ENCODE measurements around the gene NUAK2. TPM values are rescaled to one million over a fixed set of nuclear protein-coding genes. Genes with fewer than 3 reads are reported as not detected.

The NUAK2 gene
- total and polyA plus RNA-seq, 2 of the 8 experiments (the other 6 are each of a cell fraction or from before 2014, with no cell fraction given): 9.4 to 12.9 TPM

- Histone ChIP-seq H3K9me3 (ENCODE audit: insufficient read depth in 2 of 2, low read depth in 1 of 2, low read length in 1 of 2) (no peaks in the 10 kb centered on the region), H2BK12ac (ENCODE audit: low read depth, low read length) (no peak overlapping the region)
- TF ChIP-seq CBX8 (IDR thresholded peaks at IDR 0.05; ENCODE audit: borderline replicate concordance, low read depth, low read length) (no peak), CHD2 (IDR thresholded peaks at IDR 0.05; ENCODE audit: low read length) (no peak), GABPA (IDR thresholded peaks at IDR 0.05; ENCODE audit: borderline replicate concordance, insufficient read depth, low read length) (no peak), TCF12 (IDR thresholded peaks at IDR 0.05; ENCODE audit: low read depth, low read length) (no peak), FOSL1 (IDR thresholded peaks at IDR 0.05; ENCODE audit: insufficient read depth, low read depth, low read length) (no peak), MAFK (IDR thresholded peaks at IDR 0.05; ENCODE audit: low read depth, low read length) (no peak), POU5F1 (IDR thresholded peaks at IDR 0.05; ENCODE audit: low read depth, low read length) (no peak), TAF7 (optimal IDR thresholded peaks at IDR 0.05; ENCODE audit: borderline replicate concordance, low read depth, low read length) (no peak), SP2 (IDR thresholded peaks at IDR 0.05; ENCODE audit: low read length) (no peak)
- TF ChIP-seq, protein P1, sequence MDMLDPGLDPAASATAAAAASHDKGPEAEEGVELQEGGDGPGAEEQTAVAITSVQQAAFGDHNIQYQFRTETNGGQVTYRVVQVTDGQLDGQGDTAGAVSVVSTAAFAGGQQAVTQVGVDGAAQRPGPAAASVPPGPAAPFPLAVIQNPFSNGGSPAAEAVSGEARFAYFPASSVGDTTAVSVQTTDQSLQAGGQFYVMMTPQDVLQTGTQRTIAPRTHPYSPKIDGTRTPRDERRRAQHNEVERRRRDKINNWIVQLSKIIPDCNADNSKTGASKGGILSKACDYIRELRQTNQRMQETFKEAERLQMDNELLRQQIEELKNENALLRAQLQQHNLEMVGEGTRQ (IDR thresholded peaks at IDR 0.05; ENCODE audit: low read length): no peak
Observed at GRCh38 chr1:205306929-205307566, 14.5 kb downstream of the NUAK2 start.

More at GRCh38 chr1:205306929-205307566, 14.5 kb downstream of the NUAK2 start:
- H2AFZ ChIP-seq (ENCODE audit: low read length): no peak overlapping the region
- H3K79me2 ChIP-seq (ENCODE audit: control insufficient read depth in 1 of 2, insufficient read depth in 2 of 2, low read length in 2 of 2): peaks cover 11 to 36% of the 10 kb centered on the region in 2 experiments
- H2BK120ac ChIP-seq (replicated peaks; ENCODE audit: low read depth, low read length): no peak overlapping the region
- H4K91ac ChIP-seq (replicated peaks; ENCODE audit: insufficient read length, low read length): no peak overlapping the region
- peaks cover 5 to 9% of the 10 kb centered on the region in 2 experiments for H4K20me1 ChIP-seq (replicated peaks in 1 of 2; ENCODE audit: control insufficient read depth in 1 of 2, insufficient read depth in 2 of 2, low read length in 2 of 2)
- H4K8ac ChIP-seq (ENCODE audit: extremely low read depth, insufficient read depth, low read length): no peak overlapping the region; the same call in 1 of the 2 replicates
- H3K27ac ChIP-seq (ENCODE audit: low read depth, low read length): no peak overlapping the region
- no peaks in the 10 kb centered on the region for H3K27me3 ChIP-seq (replicated peaks in 1 of 4; ENCODE audit: control insufficient read depth in 3 of 4, extremely low read depth in 1 of 4, insufficient read depth in 3 of 4, low read length in 3 of 4)
- POLR2A ChIA-PET (ENCODE audit: partially characterized antibody): interaction anchor here (1.0 to 2.2 kb wide), 6 partner anchors 11 to 34 kb away, joined by 3 to 8 read pairs (median 3); no protein-coding TSS in a partner anchor
- peaks cover 6 to 11% (median 10%) of the 10 kb centered on the region in 4 experiments for H3K4me1 ChIP-seq (replicated peaks in 1 of 4; ENCODE audit: control insufficient read depth in 3 of 4, insufficient read depth in 4 of 4, low read length in 3 of 4)
- 95% methylated on average over 7 of the region's 7 CpGs; no CpG with 5 or more reads in 1 of the 2 experiments for WGBS, 2 experiments (ENCODE audit: extremely low coverage in 1 of 2, insufficient coverage in 1 of 2, insufficient read length in 1 of 2, insufficient replicate concordance in 2 of 2, low coverage in 1 of 2, low lambda C conversion rate in 2 of 2, missing lambda C conversion rate in 1 of 2)
- H3K4me2 ChIP-seq (ENCODE audit: insufficient read depth in 1 of 2, low read depth in 2 of 2, low read length in 2 of 2): no peak overlapping the region
- CTCF ChIA-PET (ENCODE audit: partially characterized antibody): interaction anchor here (16.9 to 67.1 kb wide), 2 partner anchors 13 to 37 kb away, joined by 313 to 2424 read pairs; partner anchors contain the start of gene NUAK2
- H2BK20ac ChIP-seq (ENCODE audit: low read length): no peak overlapping the region
- H3K56ac ChIP-seq (replicated peaks; ENCODE audit: insufficient read length, low read depth, low read length): no peak overlapping the region
- no peaks in the 10 kb centered on the region for H3K23me2 ChIP-seq (ENCODE audit: low read depth, low read length)
- H2AK5ac ChIP-seq (ENCODE audit: low read depth, low read length): no peak overlapping the region
- no peak overlapping the region for H3K4ac ChIP-seq (replicated peaks; ENCODE audit: insufficient read length, low read depth, low read length)
- no peak overlapping the region for H4K5ac ChIP-seq (ENCODE audit: insufficient read length, low read depth, low read length)
- H3K9ac ChIP-seq (replicated peaks in 1 of 4; ENCODE audit: extremely low read depth in 1 of 4, low read depth in 3 of 4, low read length in 3 of 4): no peak overlapping the region
- no peak overlapping the region for H3K14ac ChIP-seq (ENCODE audit: insufficient read length)
- no peak overlapping the region for H3K4me3 ChIP-seq (ENCODE audit: extremely low read depth in 1 of 4, insufficient read depth in 2 of 4, low read depth in 3 of 4, low read length in 4 of 4)
- FAIRE-seq: no peak
- H3K79me1 ChIP-seq (ENCODE audit: low read depth, low read length): peaks cover 19% of the 10 kb centered on the region
- H2BK5ac ChIP-seq (ENCODE audit: low read depth, low read length): no peak overlapping the region
- H2BK15ac ChIP-seq (ENCODE audit: low read length): no peak overlapping the region
- no peak overlapping the region; the same call in 1 of the 2 replicates for H3K18ac ChIP-seq (ENCODE audit: extremely low read depth, low read length)
- peaks cover 52 to 99% (median 82%) of the 10 kb centered on the region in 4 experiments for H3K36me3 ChIP-seq (ENCODE audit: control insufficient read depth in 2 of 4, insufficient read depth in 4 of 4, low read length in 3 of 4)
- H3K23ac ChIP-seq (ENCODE audit: insufficient read length): no peak overlapping the region
- no peak for DNase-seq (ENCODE audit: low read depth in 1 of 2, low spot score in 2 of 2)
